Epidermal melanocyte (primary cell): ENCODE results near the gene TMPRSS3.

Source experiments
- DNase-seq: peaks from one replicate; pipeline ENCODE4 v3.0.0; 2011; ENCODE audit warnings: low spot score; ENCODE audit not compliant: insufficient read length

The TMPRSS3 gene

DNA sequence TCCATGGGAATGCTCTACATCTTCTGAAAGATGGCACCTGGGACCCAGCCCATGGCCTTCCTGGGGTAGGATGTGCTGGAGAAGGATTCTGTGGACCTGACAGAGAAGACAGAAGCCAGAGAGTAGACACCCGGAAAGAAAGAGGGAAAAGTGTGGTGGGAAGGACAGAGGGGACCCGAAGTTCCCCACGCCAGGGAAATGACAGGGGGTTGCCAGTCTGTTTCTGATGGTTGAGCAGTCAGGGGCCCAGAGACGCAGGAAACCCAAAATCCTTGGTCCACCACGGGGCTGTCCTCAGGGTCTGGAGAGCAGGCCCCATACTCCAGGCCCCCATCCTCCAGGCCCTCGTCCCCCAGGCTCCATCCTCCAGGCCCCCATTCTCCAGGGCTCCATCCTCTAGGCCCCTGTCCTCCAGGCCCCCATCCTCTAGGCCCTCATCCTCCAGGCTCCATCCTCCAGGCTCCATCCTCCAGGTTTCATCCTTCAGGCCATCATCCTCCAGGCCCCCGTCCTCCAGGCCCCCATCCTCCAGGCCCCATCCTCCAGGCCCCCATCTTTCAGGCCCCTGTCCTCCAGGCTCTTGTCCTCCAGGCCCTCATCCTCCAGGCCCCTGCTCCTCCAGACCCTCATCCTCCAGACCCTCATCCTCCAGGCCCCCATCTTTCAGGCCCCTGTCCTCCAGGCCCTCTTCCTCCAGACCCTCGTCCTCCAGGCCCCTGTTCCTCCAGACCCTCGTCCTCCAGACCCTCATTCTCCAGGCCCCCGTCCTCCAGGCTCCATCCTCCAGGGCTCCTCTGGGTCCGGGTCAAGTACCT, 44.0 kb downstream of the TMPRSS3 start:
- DNase-seq, result no peak

DNA sequence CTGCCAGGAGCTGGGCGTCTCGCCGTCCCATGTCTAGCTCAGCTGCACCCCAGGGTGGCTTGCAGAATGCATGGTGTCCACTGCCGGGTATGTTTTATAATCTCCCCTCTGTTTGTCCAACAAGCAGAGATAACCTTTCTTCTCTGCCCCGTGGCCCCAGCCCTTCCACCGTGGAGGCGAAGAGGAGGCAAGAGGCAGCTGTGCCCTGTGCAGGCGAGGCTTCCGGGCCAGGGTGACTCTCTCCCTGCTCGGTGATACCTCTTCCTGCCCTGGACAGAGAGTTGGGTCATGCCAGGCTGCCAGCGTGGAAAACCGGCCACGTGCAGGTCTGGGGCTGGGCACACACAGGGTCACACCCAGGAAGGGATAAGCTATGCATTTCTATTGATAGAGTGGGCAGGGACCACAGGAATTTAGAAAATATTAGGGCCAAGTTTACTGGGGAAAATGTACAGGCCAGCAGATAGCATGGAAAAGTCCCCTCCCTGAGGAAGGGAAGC, 44.9 kb downstream of the TMPRSS3 start, which contains the start of gene TFF2:
Gene TFF2 (minus strand): TSS at position 68 of the 500 bp plus-strand sequence. CDS start 37 bp downstream, at position 31.
- DNase-seq, result no peak

DNA sequence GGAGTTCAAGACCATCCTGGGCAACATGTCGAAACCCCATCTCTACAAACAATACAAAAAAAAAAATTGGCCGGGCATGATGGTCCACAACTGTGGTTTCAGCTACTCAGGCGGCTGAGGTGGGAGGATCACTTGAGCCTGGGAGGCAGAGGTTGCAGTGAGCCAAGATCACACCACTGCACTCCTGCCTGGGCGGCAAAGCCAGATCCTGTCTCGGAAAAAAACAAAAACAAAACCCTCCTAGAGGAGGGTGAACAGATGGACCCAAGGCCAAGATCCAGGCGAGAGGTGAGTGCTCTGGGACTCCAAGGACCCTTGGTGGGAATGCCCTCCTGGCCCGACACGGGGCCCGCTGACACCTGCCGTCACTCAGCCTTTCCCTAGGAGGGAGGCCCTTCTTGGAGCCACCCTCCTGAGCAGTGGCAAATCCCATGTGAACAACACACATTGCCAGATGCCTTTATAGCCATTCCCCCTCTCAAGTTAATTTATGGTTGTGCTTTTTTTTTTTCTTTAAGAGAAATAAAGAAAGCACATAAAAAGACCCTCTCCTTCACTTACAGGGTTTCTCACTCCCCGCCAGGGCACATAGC, 45.4 kb downstream of the TMPRSS3 start:
- DNase-seq, result no peak

DNA sequence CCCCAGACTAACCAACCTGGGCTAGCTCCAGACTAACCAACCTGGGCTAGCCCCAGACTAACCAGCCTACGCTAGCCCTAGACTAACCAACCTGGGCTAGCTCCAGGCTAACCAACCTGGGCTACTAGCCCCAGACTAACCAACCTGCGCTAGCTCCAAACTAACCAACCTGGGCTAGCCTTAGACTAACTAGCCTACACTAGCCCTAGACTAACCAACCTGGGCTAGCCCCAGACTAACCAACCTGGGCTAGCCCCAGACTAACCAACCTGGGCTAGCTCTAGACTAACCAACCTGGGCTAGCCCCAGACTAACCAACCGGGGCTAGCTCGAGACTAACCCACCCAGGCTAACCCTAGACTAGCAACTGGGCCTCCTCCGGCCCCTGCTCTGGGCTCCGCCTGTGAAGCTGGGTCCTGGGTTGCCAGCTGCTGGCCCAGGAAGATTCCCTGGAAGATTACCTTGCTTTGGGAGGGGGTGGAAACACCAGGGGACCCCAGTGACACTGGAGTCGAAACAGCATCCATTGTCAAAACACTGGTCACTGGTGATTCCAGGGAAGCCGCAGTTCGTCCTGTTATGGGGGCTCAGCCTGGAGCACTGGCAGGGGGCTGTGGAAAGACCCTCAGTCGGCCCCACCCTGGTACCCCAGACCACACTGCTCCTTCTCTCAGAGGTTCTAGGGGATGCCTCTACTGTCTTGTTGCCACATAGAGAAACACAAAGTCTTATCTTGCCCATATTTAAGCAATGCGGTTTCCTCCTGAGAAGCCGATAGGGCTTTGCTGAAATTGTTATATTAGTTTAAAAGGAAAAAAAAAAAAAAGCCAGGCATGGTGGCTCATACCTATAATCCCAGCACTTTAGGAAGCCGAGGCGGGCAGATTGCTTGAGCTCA, 46.2 kb downstream of the TMPRSS3 start:
- DNase-seq, result no peak

DNA sequence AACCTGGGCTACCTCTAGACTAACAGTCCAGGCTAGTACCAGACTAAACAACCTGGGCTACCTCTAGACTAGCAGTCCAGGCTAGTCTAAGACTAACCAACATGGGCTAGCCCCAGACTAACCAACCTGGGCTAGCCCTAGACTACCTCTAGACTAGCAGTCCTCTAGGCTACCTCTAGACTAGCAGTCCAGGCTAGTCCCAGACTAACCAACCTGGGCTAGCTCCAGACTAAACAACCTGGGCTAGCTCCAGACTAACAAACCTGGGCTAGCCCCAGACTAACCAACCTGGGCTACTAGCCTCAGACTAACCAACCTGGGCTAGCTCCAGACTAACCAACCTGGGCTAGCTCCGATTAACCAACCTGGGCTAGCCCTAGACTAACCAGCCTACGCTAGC, 47.1 kb downstream of the TMPRSS3 start:
- no peak for DNase-seq

DNA sequence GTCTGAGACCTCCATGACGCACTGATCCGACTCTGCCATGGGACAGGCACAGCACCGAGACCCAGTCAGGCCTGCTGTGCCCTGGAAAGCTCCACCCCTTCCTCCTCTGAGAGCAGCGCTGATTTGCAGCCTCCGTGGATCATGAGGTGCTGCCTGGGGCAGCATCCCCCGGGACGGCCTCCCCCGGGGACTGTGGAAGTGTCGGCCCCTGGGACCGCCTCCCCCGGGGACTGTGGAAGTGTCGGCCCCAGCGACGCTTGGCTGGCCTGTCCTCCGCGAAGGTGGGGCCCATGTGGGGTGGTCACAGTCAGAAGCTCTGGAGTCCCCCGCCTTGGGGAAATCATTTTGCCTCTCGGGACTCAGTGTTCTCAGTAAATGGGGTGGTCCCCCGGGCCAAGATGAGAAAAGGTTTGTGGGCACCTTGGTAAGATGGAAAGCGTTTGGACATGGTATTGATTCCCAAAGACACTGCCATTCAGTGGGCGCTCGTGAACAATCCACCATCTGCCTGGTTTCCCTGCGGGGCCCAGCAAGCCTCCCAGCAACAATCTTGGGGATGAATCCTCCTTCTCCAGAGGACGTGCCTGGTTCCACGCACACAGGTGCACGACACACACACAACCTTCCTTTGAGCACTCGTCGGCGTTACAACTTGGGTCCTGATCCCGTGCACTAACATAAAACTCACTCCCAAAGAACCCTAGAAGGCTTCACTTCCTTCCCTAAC, 48.1 kb downstream of the TMPRSS3 start:
- no peak for DNase-seq

DNA sequence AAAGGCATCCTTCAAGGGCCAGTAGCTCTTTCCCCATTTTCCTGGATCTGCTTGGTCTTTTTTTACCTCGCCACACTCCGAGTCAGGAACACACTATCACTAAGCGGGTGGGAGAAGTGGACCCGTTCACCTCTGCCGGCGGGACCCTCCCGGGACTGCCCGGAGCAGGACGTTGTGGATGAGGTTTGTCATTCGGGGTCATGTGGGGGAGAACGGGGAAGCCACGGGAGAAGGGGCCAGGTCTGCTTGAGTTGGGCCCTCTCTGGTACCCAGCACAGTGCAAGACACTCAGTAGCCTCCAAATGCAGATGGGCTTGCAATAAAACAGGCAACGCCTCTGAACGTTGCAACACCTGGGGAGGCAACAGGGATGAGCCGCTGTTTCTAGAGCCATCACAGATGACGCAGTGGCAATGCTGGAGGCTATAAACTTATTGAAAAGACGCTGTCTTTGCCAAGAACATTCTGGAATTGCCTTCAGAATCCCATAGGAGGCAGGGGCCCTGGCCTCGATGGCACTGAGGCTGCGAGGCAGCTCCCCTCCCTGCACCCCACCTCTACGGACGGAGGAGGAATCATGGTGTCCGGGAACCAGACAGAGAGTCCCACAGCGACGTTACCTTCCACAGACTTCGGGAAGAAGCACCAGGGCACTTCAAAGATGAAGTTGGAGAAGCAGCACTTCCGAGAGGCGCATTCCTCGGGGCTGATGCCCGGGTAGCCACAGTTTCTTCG, 48.8 kb downstream of the TMPRSS3 start:
- no peak for DNase-seq

DNA sequence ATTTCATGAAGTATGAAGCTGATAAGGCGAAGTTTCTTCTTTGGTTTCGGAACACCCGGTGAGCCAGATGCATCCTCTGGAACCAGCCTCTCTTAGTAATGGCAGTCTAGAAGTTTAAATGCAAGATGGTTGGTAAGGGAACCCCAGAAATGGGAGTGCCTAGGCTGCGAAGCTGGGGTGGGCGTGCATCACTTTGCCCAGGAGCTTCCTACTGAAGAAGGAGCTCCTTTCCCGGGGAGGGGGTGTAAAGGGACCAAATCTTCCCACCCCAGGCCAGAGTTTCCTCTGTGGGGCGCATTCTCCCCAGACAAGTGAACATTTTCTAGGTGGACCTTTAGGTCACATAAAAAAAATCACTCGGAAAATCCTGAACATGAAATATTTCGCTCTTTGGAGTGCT, 49.4 kb downstream of the TMPRSS3 start:
- DNase-seq, result no peak

DNA sequence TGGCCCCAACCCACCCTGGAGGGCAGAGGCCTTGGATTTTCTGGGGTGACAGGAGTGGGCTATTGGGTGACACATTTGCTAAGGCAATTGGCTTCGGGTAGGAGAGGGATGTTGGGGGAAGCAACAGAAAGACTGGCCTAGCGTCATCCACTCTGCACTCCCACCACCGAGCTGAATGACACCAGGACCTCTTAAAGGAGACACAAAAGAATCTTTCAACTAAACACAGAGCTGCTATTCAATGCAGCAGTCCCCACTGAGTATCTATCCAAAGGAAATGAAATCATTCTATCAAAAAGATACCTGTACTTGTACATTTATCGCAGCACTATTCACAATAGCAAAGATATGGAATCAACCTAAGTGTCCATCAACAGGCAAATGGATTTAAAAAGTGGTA, 51.2 kb downstream of the TMPRSS3 start:
- no peak for DNase-seq

DNA sequence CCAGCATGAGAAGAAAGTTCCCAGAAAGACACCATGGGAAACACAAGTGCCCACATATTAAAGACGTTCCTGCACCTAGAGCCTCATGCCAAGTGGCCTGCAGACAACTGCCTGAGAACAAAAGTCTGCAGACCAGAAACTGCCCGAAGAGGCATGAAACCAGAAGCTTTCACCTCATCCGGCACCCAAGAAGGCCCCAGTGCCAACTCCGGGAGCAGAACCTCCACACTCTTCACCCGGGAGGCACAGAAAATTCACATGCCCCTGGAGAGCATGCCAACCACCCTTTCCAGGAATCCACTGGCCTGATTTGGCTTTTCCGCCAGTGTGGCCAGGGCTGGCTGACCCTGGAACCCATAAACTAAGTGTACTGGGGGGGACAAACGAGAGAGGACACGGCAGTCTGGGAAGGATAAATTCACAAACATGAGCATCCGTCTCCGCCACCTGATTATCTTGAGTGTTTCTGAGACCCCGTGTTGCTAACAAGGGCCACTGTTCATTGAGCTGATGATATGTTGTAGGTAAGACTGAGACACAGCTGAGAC, 51.8 kb downstream of the TMPRSS3 start:
- no peak for DNase-seq

DNA sequence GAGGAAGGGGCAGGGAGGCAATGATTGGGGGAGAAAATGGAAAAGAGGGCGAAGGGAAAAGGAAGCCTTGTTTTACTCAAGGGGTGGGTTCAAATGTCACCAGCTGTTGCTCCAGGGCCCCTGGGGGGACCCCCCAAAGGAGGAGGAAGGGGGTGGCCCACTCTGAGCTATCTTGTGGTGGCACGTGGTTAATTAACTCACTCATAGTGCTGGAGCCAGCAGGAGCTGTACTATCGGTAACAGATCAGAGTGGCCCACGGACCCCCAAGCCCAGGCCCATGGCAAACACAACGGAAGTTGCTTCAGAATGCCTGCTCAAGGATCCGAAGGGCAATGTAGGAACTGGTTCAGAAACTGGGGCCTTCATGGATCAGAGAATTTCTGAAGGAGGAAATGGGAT, 52.3 kb downstream of the TMPRSS3 start:
- no peak for DNase-seq

DNA sequence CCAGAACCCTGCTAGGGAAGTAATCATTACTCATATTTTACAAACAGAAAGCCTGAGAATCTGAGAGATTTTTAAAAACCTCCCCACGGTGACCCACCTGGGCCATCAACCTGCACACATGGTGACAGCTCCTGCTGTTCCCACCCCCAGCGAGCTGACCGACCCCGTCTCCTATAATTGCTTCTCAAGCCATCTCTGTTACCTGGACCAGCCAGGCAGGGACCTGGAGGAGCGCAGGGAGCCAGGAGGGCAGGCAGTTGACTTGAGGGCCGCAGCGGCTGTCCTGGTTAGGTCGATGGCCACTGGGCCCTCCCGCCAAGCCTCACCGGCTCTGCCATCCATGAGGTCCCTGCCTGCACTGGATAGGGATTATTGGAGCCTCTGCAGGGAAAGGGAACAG, 52.8 kb downstream of the TMPRSS3 start:
- no peak for DNase-seq

DNA sequence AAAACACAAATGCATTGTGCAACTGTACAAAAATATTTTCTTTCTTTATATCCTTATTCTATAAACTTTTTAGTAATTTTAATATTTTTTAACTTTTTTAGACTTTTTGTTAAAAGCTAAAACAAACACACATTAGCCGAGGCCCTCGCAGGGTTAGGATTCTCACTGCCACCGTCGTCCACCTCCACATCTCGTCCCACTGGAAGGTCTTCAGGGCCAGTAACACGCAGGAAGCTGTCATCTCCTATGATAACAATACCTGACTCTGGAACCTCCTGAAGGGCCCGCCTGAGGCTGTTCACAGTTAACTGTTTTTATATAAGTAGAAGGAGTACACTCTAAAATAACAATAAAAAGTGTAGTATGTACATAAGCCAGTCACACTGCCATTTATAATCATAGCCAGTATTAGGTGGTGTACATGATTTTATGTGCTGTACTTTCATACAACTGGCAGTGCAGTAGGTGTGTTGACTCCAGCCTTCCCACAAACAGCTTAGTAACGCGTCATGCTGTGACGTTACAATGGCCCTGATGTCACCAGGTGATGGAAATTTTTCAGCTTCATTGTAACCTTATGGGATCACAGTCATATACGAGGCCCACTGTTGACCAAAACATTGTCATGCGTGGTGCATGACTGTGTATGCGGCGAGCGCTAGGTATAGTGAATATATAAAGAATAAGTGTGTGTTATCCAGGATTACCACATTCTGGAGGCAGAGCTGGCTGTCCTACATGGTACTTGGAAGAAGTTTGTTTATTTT, 53.9 kb downstream of the TMPRSS3 start:
- no peak for DNase-seq

DNA sequence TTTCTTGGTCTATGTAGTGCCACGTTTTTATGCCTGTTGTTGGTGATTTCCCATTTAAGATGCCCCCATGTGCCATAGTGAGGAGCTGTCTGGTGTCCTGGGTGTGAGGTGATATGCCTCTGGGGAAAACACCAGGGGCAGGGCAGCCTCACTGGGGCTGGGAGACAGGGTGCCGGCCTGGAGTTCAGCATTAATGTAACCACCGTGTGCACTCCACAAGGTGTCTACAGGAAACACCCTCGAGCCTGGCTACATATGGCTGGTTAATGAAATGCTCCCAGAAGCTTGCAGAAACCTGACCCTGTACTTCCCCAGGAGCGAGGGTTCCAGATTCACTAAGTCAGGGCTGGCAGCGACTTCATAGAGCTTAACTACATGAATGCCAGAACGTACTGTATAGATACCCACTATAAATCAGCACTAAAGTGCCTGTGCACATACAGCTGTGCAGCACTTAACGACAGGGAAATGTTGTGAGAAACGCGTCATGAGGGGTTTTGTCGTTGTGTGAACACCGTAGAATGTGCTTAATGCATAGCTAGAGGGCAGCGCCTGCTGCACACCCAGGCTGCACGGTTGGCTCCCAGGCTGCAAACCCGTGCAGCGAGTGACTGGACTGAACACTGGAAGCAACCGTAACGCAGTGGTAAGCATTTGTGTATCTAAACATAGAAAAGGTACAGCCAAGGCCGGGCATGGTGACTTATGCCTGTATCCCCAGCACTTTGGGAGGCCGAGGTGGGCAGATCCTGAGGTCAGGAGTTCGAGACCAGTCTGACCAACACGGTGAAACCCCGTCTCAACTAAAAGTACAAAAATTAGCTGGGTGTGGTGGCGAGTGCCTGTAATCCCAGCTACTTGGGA, 55.4 kb downstream of the TMPRSS3 start:
- DNase-seq, result no peak

DNA sequence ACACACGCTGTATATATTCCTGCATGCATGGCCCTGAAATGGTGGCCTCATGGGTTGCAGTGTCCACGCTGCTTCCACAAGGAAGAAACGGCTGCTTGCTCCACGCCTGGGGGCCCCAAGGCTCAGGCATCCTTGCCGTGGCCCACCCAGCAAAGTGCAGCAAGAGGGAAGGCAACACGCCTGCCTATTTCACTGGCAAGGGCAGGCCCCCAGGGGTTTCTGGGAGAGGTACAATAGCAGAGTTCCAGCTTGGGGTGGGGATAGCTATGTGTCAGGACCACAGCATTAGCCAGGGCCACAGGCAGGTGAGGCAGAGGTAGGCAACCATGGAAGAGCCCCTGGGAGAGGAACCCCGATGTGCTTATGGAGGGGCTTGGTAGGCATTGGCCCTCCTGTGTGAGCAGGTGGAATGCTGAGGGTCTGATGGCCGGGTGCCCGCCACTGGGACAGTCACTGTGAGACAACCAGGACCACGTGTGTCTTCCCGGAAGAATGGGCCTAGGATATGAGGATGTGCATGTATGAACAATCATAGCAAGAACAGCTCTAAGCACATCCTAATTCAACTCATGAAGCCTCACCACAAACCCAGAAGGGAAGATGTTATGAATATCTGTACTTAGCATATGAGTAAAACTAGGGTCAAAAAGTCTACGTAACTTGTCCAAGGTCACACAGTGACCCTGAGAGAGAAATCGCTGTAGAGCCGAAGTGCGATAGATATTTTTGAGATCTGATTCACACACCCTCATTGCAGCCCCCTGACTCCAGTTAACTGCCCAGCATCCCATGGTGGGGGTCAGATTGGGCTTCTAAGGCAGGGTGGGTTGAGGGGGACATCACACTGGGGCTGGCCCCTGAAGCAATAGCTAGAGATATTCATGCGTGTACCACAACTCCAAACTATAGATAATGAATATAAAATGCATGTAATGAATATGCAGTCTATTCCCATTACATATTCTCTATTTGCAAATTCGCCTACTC, 56.8 kb downstream of the TMPRSS3 start:
- no peak for DNase-seq

DNA sequence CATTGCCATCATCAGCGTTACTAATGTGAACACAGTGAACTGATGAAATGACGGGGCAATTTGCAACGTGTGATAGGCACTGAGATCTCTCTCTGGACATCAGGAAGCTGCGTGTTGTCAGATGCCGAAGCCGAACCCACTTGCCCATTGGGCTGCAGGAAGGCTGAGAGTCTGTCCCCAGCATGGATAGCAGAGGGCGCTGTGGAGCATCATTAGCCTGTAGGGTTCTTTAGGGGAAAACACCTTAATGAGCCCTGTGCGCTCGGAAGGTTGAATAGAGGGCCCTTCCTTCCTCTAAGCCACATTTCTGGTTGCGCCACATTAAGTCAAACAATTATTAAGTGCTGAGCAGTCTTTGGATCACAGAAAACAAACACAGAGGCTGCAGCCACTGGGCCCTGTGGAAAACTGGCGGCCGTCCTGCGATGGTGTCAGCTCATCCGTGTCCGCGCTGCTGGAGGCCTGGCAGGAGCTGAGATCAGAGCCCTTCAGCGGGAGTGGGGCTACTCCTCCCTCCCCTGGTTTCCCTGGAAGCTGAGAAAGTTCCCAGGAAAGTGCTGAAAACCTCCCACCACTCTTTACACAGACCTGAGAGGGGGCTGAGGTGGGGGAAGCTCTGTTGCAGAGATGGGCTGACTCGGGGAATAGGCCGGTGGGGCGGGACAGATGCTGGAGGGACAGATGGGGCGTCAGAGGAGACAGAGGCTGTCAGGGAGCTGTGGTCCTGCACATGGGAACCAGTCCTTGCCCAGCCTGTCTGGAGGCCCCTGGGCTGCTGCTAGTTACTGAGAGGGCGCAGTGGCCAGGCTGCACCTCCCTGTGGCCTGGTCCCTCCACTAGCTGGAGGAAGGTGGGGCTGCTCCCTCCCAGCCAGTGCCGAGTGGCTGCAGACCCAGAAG, 57.8 kb downstream of the TMPRSS3 start:
- DNase-seq, result no peak
